Measurements from ENCODE around the gene APOL2.
"Not testable (repeated sequence)": the region's sequence is repeated elsewhere in the genome, so short reads cannot be mapped to it uniquely, and the experiment has no call there.

APOL2 gene

GRCh38 chr22:36238373-36239149 is 766 bp downstream of the APOL2 start:
- FAIRE-seq, result no peak

GRCh38 chr22:36237462-36238372 is 1.6 kb downstream of the APOL2 start:
- no peak for FAIRE-seq

- FAIRE-seq, result no peak
Observed at GRCh38 chr22:36236388-36237319, 2.7 kb downstream of the APOL2 start.

- FAIRE-seq, result no peak
Observed at GRCh38 chr22:36235585-36235984, 3.7 kb downstream of the APOL2 start.

DNA sequence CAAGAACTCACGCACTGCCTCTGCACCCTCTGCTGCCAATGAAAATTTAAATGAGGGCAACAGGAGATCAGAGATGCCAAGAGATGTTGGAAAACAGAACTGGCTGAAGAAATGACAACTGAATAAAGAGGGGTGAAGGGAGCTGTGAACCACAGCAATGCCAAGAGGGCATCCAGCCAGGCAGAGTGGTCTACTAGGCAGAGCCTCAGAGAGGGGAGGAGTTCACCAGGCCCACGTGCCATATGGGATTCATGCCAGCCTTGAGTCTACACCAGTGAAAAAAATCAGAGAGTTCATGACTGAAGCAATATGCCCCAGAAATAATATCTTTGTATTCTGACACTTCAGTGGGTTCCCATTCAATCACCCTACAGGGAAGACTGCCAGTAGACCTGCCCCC is 4.4 kb downstream of the APOL2 start:
- no peak for FAIRE-seq

DNA sequence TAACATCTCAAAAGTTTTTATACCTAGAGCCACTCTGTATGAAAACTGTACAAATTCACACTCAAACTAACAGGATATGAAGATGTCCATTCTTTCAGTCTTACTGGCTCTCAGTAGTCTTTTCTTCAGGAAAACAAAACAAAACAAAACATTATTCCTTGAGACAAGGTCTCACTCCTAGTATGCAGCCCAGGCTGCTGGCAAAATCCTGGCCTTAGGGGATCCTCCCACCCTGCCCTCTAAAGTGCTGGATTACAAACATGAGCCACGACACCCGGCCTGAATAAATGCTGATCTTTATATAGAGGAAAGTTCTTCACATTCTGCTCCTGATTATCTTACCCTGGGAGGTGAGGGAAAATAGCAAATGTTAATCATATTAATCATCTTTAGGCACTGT is 5.1 kb downstream of the APOL2 start:
- no peak for FAIRE-seq

DNA sequence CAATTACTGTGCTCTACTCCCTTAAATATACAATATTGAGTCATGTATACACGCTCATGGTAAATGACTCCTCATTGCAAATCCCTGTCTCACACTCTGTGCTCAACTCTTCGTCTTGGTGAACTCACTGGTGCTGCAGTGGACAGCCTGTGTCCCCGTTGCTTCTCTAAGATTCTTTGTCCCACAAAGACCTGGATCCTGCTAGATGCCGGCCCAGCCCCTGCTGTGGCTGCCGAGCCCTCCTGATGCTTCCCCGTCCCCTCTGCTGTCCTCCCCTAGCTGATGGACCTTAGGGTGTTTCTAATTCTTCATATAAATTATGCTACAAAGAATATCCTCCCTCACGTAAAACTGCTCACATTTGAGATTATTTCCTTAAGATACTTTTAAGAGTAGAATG is 5.5 kb downstream of the APOL2 start:
- FAIRE-seq, result no peak

- no peak for FAIRE-seq
Observed at GRCh38 chr22:36232715-36233401, 6.5 kb downstream of the APOL2 start.

DNA sequence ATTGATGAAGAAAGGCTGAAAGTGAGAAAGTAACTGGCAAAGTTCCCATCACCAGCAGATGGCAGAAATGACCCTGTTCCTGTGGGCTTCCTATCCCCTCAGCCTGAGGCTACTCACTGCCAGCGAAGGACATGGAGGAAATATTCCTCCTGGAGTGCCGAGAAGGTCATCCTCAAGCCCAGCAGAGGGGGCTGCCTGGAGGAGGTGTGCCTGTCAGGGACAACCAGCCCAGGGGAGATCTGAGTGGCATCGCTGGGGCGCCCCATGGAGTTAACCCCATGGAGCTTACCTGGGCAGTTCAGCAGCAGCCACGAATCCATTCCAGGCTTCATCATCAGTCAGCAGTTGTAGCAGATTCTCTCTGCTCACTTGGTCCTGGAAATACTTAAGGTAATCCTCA is 8.3 kb downstream of the APOL2 start:
- not testable (repeated sequence) for FAIRE-seq

DNA sequence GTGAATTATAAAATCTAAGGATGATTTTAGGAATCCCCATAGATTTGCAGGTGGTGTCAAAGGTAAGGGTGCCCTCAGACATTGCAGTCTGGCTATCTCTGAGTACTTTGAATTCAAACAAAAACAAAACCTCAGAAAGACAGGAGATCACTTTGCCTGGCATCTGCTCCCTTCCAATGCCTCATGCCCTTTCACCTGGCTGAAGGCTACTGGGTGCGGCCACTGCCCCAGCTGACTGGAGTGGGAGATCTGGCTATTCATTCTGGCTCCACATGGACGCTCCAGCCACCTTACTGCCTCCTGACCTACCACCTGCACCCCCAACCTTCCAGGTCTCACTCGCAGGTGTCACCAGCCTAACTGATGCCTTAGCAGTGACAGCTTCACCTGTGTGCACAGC is 9.7 kb downstream of the APOL2 start:
- FAIRE-seq, result not testable (repeated sequence)

DNA sequence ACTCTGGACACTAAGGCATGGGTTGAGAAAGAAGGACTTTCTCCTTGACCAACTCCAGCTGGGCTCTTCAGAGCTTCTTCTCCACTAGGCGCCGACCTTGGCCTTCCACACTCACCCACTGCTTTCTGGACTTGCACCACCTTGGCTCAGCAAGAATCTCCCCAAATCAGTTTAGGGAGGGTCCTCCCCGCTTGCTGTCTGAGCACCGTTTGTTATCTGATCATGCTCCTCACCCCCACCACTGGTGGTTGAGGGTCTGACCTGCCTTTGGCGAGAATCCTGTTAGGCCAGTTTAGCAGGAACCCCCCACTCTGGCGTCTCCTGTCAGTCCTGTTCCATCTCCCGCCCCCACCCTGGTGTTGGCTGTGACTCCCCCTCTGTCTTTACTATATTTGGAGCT is 10.4 kb downstream of the APOL2 start:
- FAIRE-seq, result no peak

- not testable (repeated sequence) for FAIRE-seq
Observed at GRCh38 chr22:36228369-36228768, 11.0 kb downstream of the APOL2 start.

DNA sequence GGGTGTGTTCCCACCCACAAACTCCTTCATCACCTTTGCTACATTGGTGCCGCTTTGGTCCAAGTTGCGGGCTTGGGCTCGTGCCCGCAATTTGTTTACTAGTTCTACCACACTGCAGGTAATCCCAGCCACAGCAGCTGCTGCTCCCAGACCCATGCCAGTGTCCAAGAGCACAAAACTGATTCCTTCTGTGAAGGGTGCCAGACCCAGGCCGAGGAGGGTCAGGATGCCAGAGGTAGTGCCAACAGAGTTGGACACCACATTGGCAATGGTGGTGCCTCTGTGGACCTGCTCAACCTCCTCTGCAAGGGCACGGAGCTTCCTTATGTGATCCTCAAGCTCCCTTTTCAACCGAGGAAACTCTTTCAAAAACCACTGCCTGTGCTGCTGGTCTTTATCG is 11.5 kb downstream of the APOL2 start:
- no peak for FAIRE-seq

GRCh38 chr22:36227396-36227795 is 11.9 kb downstream of the APOL2 start:
- no peak for FAIRE-seq

- no peak for FAIRE-seq
Observed at GRCh38 chr22:36226189-36226588, 13.1 kb downstream of the APOL2 start.

DNA sequence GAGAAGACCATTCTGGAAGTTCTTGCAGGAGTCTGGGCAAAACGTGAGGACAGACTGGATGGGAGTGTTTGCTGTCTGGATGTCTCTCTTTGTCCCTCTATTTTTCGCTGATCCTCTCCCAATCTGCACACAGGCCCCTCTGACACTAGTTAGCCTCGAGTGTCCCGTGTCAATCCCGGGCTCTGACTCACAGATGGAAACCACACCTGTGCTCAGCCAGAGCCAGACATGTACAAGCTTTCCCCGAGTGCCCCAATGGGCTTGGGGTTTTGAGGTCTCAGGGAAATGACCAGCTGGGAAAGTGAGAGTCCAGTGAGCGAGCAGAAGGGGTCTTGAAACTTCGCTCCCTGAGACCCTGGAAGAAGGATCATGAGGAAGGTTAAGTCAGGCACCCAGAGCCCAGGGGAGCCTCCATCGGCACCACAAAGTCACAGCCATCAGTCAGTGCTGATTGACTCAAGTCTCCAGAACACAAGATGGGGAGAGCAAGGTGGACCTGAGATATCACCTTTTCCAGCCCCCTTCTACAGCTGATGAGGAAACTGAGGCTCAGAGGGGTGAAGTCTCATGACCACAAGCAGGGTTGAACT is 13.9 kb downstream of the APOL2 start:
- no peak for FAIRE-seq

- FAIRE-seq, result no peak
Observed at GRCh38 chr22:36224245-36224644, 15.1 kb downstream of the APOL2 start.

GRCh38 chr22:36223504-36223903 is 15.8 kb downstream of the APOL2 start:
- no peak for FAIRE-seq

GRCh38 chr22:36222887-36223450 is 16.4 kb downstream of the APOL2 start:
- FAIRE-seq, result no peak

GRCh38 chr22:36221799-36222751 is 17.3 kb downstream of the APOL2 start:
- no peak for FAIRE-seq

Data from TTC549 (cell line).